Measurements from ENCODE around the gene TSPAN15.
"Not testable (repeated sequence)": the region's sequence is repeated elsewhere in the genome, so short reads cannot be mapped to it uniquely, and the experiment has no call there.

Gene TSPAN15

DNA sequence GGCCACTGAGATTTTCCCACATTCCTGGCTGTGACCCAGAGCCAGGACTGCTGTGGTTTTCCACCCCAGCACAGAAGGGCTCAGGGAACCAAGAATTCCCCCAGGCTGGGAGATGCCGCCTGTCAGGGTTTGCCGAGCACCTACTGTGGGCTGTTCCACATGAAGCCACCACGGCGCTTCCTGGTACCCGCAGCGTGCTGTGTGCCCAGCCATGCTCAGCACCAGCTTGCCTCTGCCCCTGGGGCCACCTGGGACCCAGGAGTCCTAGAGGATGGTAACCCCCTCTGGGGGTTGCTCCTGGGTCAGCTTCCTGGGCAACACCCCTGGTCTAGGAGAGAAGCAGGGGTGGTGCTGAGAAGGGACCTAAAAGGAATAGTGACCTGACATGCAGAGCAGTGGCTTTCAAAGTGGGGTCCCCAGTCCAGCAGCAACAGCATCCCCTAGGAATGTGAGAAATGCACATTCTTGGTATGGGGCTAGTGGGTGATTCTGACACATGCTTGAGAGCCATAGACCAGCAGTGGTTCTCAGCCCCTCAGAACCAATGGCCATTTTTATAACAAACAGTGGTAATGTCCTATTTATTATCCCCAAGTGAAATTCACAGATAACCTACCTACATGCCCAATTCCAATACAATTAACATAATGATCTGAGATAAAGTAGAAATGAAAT lies 53.4 kb downstream of the TSPAN15 start:
- no peak for DNase-seq

DNA sequence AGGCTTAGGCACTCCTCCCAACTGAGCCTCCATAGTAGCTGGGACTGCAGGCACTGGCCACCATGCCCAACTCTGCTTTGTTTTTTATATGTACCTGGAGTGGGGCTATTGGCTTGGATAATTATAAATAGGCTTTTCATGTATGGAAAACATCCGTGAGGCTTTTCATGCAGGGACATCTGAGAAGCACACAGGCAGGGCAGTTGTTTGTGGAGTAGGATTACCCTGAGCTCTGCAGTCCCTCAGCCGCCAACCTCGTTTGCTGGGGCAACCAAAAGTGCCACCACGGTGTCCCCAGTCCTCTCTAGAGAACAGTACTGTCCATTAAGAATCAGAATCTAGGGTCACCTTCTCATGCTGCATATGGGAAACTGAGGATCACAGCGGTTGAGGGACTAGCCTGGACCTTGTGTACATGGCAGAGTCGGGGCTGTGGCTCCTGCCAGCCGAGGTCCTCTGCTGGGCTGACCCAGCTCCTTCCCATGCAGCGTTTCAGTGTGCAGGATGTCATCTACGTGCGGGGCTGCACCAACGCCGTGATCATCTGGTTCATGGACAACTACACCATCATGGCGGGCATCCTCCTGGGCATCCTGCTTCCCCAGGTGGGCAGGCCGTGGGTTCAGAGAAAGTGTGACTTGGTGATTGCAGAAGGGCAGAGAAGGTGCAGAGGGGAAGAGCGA lies 54.5 kb downstream of the TSPAN15 start:
- DNase-seq: no peak

DNA sequence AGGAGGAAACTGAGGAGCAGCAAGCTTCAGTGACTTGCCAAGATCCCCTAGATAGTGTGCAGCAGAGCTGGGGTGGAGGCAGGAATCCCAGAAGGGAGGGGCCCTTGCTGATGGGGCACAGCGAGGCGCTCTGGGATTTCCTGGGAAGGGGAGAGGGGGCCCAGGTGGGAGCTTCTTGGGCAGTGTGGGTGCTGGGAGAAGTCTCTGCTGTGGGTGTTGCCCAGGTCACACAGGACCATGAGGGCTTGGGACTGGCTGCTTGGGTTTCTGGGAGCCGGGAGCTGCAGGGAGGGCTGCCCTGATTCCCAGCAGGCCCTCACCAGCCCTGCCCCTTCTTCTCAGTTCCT lies 55.2 kb downstream of the TSPAN15 start:
- DNase-seq: no peak

DNA sequence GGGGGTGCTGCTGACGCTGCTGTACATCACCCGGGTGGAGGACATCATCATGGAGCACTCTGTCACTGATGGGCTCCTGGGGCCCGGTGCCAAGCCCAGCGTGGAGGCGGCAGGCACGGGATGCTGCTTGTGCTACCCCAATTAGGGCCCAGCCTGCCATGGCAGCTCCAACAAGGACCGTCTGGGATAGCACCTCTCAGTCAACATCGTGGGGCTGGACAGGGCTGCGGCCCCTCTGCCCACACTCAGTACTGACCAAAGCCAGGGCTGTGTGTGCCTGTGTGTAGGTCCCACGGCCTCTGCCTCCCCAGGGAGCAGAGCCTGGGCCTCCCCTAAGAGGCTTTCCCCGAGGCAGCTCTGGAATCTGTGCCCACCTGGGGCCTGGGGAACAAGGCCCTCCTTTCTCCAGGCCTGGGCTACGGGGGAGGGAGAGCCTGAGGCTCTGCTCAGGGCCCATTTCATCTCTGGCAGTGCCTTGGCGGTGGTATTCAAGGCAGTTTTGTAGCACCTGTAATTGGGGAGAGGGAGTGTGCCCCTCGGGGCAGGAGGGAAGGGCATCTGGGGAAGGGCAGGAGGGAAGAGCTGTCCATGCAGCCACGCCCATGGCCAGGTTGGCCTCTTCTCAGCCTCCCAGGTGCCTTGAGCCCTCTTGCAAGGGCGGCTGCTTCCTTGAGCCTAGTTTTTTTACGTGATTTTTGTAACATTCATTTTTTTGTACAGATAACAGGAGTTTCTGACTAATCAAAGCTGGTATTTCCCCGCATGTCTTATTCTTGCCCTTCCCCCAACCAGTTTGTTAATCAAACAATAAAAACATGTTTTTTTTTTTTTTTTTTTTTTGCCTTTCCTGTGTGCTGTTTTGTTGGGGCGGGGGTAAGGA lies 55.8 kb downstream of the TSPAN15 start:
- DNase-seq: no peak

DNA sequence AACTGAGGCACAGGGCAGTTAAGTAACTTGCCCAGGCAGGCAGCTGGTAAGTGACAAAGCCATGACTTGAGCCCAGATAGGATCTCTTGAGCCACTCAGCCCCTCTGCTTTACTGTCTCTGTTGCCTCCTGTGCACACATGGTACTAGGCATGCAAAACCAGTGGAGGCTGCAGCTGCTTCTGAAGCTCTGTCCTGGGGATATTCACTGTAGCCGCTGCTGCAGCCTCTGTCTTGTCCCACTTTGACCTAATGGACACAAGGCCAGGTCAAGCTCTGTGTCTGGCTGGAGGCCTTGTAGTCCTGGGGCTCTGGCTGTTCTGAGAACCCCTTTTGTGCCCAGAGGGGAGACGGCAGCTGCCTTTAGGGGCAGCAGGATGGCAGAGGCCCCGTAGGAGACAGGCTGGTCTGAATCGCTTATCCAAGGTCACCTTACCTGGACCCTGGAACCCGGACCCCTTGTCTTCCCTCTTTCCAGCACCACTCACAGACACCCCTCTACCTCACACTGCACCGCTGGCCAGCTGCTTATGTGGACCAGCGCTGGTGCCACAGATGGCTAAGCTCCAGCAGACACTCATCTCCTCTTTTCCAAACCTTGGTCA lies 57.6 kb downstream of the TSPAN15 start:
- no peak for DNase-seq

DNA sequence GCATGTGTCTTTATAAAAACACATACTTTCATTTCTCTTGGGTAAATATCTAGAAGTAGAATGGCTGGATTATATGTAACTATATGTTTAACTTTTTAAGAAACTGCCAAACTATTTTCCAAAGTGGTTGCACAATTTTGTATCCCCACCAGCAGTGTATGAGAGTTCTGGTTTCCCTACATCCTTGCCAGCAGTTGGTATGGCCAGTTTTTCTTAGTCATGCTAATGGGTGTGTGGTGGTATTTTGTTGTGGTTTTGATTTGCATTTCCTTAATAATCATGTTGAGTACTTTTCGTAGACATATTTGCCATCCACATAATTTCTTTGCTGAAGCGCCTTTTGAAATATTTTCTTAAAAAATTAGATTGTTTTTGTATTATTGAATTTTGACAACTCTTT lies 61.6 kb downstream of the TSPAN15 start:
- DNase-seq: no peak

DNA sequence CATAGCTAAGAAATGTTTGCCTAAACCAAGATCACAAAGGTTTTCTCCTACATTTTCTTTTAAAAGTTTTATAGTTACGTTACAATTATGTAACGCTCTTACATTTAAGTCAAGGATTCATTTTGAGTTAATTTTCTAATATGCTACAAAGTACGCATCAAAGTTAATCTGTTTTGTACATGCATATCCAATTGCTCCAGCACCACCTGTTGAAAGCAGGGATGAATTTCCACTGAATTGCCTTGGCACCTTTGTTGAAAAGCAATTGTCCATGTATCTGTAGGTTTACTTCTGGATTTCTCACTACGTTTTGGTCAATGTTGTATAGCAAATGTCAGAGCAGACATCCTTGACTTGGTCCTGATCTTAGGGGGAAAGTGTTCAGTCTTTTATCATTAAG lies 62.4 kb downstream of the TSPAN15 start:
- no peak for DNase-seq

DNA sequence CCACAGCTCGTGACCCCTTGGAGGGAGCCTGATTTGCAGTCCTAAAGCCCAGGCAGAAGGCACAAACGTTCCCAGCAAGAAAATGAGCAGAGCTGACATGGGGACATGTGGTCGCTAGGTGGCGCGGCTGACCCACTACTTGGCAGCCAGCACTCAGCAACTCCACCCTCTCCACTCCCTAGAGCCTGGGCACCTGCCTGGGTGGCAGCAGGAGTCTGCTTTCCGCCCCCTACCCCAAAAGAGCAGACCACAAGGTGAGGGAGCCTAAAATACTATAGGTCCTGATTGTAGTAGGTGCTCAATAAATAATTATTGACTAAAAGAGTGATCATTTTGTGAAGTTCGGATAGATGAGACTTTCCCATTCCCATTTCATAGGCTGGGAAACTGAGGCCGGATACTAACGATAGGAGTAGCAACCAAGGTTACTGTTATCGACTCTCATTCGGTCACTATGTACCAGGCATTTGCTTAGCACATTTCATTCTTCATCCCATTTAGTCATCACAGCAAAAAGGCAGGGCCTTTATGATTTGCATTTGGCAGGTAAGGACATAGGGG lies 64.5 kb downstream of the TSPAN15 start:
- DNase-seq: peak; percentile 0

DNA sequence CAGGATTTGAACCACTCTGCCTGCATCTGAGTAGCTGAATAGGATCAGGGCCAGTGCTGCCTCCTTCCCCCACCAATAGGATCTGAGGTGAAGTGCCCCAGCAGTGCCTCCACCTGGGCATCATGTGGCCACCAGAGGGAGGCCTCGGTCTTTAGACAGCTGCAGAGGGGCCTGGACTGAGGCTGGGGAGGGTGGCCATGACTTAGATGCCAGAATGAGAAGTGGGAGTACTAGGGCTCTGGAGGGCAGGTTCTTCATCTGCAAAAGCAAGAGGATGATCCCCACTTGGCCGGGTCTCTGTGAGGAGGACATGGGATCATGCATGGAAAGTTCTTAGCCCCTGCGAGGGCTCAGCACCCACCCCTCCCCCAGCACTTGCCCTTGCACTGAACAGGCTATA lies 65.1 kb downstream of the TSPAN15 start:
- no peak for DNase-seq

DNA sequence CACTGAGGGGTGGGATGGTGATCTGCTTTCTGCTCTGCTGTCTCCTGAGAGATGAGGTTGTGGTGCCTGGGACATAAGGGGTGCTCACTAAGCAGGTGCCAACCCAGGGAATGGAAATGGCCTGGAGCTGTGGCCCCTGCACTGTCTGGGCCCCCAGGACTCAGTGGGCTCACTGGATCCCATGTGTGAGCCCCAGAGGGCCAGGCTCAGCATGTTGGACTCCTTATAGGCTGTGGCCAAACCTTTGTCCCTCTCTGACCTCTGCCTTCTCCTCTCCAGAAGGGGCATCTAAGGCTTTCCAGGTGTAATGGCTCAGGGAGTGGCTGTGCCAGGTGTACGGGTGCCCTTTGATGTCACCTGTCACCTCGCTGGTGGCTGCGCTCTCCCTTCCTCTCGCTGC lies 65.5 kb downstream of the TSPAN15 start:
- DNase-seq: no peak

DNA sequence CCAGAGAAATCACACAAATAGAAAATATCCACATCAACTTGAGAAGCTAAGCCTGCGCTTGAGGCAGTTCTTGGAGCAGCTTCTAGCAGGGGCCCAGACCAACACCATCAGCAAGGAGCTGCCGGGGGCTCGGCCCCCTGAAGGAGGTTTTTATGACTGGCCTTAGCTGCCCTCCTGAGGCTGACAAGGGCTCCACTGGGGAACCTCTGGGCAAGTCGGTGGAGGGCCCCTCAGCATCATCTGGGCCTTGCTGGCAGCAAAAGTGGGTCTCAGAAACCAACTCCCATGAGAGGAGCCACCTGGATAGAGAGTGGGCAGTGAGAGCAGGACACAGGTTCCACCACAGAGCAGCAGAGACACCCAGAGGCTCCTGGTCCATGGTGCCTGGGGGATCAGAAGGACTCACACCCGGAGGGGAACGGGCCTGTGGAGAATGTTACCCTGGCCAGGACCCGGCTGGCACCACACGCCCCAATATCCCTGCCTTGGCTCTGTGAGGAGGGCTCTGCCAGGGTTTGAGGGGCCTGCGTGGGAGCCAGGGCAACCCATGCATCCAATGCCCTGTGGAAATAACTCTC lies 66.1 kb downstream of the TSPAN15 start:
- DNase-seq: no peak

DNA sequence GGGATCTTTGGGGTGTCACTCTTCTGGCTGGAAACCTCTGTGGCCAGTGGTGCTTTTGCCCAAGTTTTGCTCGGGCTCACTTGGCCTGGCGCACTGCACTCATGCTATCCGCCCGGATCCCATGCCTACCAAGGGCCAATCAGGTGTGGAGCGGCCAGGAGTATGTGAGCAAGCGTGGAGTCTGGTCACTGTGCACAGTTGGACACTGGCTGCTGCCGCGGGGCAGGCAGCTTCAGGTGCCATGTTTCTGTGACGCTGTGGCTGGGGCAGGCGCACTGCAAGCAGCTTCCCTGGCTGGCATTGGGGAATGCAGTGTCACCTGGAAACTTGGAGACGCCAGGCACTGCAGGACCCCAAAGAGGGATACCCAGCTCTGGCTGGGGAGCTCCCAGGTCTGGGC lies 76.7 kb downstream of the TSPAN15 start:
- DNase-seq: no peak

DNA sequence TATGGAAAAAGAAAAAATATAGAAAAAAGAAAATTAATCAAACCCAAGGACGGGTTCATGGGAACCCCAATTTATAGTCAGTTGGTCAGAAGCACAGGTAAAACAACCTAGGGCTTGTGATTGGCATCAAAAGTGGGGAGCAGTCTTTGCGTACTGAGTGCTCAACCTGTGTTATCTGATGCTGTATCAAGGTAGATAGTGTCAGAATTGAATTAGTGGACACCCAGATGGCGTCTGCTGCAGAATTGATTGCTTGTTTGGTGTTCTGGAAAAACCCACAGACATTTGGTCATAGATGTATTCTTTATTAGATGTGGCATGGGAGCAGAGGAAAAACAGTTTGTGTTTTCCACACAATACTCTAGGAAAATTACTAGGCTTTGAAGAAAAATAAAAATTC lies 82.4 kb downstream of the TSPAN15 start:
- no peak for DNase-seq

DNA sequence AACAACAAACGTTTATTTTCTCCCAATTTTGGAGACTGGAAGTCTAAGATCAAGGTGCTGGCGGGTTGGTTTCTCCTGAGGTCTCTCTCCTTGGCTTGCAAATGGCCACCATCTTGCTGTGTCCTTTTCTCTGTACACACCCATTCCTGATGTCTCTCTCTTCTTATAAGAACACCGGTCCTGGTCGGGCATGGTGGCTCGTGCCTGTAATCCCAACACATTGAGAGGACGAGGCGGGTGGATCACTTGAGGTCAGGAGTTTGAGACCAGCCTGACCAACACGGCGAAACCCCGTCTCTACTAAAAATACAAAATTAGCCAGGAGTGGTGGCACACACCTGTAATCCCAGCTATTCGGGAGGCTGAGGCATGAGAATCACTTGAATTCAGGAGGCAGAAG lies 85.3 kb downstream of the TSPAN15 start:
- DNase-seq: not testable (repeated sequence)

DNA sequence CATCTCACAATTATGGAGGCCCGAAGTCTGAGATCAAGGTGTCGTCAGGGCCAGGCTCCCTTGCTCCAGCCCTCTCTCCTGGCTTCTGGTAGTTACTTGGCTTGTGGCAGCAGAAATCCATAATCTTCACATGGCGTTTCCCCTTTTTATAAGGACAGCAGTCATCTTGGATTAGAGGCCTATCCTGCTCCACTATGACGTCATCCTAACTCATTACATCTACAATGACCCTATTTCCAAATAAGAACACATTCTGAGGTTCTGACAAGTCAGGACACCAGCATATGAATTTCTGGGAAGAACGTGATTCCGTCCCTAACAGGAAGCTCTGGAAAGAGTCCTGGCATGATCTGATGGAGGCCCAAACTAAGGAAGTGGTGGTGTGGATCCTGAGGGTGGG lies 86.2 kb downstream of the TSPAN15 start:
- DNase-seq: no peak

DNA sequence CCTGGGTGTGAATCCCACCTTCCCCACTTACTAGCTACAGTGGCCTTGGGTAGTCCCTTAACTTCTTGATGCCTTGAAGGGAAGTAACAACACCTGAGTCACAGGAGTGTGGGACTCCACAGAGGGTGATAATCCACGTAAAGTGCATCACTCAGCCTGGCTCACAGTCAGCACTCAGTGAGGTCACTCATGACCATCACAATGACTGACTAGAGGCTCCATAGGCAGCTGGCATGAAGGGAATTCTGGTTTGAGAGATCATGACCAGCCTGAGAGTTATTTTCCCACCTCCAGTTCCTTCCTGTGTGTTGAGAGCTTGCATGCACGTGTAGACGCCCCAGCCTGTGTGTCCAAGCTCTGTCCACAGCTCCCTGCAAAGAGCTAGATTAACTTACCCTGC lies 87.2 kb downstream of the TSPAN15 start:
- DNase-seq: no peak

DNA sequence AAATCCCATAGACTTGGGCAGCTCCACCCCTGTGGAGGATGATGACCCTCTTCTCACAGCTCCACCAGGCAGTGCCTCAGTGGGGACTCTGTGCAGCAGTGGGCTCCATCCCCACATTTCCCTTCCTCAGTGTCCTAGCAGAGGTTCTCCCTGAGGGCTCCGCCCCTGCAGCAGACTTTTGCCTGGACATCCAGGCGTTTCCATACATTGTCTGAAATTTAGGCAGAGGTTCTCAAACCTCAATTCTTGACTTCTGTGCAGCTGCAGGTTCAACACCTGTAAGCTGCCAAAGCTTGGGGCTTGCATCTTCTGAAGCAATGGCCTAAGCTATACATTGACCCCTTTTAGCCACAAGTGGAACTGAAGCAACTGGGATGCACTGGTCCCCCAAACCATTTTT lies 90.2 kb downstream of the TSPAN15 start:
- DNase-seq: no peak

DNA sequence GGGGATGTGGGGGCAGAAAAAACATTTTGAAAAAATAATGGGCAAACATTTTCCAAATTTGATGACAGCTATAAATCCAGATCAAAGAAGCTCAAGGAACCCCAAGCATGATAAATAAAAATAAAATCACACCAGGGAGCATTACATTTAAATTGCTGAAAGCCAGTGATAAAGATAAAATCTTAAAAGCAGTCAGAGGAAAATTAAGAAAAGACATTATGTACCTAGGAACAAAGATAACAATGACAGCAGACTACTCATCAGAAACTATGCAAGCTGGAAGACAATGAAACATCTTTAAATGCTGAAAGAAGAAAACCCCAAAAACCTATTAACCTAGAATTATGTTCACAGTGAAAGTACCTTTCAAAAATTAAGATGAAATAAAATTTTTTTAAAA lies 98.7 kb downstream of the TSPAN15 start:
- no peak for DNase-seq

DNA sequence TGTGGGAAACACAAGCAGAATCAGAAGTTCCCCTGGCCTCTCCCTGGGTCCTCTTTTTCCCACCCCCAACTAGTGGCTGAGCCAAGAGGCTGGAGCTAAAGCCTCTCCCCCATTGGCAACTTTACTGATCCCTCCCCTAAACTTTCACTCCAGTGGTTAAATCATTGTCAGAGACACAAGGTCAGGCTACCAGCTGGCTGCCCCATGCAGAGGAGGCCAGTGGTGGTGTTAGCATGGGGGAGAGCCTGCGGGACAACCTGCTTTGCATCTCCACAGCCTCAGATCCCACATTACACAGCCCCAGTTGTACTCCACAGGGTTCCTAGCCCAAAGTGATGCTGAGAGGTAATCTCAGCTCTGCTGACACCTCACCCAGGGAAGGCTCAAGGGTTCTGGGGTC lies 101.0 kb downstream of the TSPAN15 start:
- DNase-seq: no peak

DNA sequence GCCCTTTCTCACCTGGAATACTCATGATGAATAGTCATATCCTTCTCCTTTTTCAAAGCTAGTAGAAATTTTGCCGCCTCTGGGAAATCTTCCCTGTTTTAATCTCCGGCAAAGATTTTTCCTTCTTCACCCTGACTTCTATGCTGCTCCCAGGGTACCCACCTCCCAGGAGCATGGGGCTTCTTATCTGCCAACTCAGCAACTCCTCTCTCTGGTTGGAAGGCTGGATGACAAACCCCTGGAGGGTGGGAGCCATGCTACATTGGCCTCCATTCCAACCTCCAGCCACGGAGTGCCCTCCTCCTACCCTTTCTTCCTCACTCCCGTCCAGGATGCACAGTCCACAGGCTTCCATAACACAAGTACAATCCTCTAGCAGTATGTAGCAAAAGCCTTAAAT lies 102.1 kb downstream of the TSPAN15 start:
- DNase-seq: no peak

DNA sequence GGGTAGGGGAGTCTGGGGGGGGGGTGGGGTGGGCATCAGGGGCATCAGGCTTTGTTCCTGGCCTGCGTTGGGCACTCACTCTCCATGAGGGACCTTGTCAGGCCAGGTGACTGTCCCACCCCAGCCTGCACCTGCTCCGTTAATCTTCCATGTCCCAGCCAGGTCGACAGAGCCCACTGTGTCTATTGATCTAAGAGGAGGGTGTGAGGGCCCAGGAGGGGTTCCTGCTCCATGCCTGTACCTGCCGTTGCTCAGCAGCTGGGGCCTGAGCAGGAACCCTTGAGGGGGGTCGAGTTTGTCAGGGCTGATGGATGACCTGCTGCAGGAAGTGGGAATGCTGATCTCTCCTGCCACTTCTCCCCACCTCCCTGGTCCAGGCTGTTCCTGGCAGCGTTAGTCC lies 103.3 kb downstream of the TSPAN15 start:
- no peak for DNase-seq
